Inflammatory macrophage (primary cell): ENCODE data around the gene ARRDC1.
A peak's percentile ranks its signal among the peaks of the same experiment; 100 is the strongest.

ENCODE experiments used
- DNase-seq, 2 donors: peaks; one replicate each; pipeline ENCODE4 v3.0.0-alpha.2; 2020 to 2022

Gene ARRDC1

GRCh38 chr9:137640862-137641261, 35.4 kb downstream of the ARRDC1 start:
- DNase-seq: no peak

GRCh38 chr9:137642118-137642601, 36.7 kb downstream of the ARRDC1 start:
- DNase-seq: no peak

DNA sequence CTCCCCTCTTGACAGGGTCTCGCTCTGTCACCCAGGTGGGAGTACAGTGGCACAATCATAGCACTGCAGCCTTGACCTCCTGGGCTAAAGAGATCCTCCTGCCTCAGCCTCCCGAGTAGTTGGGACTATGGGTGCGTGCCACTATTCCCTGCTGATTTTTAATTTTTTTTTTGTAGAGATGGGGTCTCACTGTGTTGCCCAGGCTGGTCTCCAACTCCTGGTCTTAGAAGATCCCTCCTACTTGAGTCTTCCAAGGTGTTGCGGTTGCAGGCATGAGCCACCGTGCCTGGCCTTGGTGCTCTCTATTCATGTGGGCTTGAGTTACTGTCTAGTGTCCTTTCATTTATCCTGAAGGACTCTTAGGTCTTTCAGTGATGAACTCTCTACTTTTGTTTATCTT, 37.4 kb downstream of the ARRDC1 start:
- DNase-seq: no peak

DNA sequence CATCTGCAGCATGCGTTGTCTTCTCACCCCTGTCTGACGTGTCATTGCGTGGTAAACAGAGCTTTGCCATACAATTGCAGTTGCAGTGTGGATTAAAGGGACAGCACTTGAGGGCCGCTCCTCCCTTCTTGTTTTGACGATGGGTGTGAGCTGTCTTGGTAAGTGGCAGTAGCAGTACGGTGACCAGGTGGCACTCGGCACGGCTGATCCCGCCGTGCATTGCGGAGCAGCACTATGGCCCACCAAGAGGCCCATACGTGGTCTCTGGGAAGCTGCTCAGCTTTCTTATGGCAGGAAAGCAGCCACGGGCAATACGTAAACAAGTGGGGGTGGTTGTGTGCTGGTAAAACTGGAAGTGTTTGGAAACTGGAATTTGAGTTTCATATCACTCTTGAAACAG, 38.4 kb downstream of the ARRDC1 start:
- peak; percentile 12 to 25 for DNase-seq

- DNase-seq: no peak
Observed at GRCh38 chr9:137645211-137645610, 39.7 kb downstream of the ARRDC1 start.

- no peak for DNase-seq
Observed at GRCh38 chr9:137646341-137646740, 40.9 kb downstream of the ARRDC1 start.

- peak; percentile 24 to 31 for DNase-seq
Observed at GRCh38 chr9:137647096-137647714, 41.7 kb downstream of the ARRDC1 start.

- no peak for DNase-seq
Observed at GRCh38 chr9:137648396-137648795, 42.9 kb downstream of the ARRDC1 start.

- DNase-seq: no peak
Observed at GRCh38 chr9:137649553-137649952, 44.1 kb downstream of the ARRDC1 start.

DNA sequence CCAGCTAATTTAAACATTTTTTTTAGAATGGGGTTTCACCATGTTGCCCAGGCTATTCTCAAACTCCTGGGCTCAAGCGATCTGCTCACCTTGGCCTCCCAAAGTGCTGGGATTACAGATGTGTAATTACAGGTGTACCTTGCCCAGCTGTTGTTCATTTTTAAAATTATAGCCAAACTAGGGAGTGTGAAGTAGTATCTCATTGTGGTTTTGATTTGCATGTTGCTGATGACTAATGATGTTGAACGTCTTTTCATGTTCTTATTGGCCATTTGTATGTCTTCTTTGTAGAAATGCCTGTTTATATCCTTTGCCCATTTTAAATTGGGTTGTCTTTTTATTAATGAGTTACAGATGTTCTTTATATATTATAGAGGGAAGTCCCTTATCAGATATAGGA, 44.8 kb downstream of the ARRDC1 start:
- no peak for DNase-seq

- no peak for DNase-seq
Observed at GRCh38 chr9:137650779-137651178, 45.3 kb downstream of the ARRDC1 start.

GRCh38 chr9:137656416-137656815, 50.9 kb downstream of the ARRDC1 start:
- DNase-seq: no peak

DNA sequence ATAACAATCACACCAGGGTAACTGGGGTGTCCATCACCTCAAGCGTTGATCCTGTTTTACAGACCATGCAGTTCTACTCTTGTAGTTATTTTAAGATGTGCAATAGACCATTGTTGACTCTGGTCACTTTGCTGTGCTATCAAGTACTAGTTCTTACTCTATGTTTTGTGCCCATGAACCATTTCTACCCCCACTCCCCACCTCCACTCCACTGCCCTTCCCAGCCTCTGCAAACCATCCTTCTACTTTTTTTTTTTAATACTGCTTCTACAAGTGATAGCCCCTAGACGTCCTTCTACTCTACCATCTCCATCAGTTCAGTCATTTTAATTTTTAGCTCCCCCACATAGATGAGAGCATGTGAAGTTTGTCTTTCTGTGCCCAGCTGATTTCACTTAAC, 52.1 kb downstream of the ARRDC1 start:
- no peak for DNase-seq

- no peak for DNase-seq
Observed at GRCh38 chr9:137658781-137659180, 53.3 kb downstream of the ARRDC1 start.

- peak; percentile 49 to 59 for DNase-seq
Observed at GRCh38 chr9:137660144-137660543, 54.7 kb downstream of the ARRDC1 start.

- no peak for DNase-seq
Observed at GRCh38 chr9:137663584-137663983, 58.1 kb downstream of the ARRDC1 start.

- no peak for DNase-seq
Observed at GRCh38 chr9:137664676-137665075, 59.2 kb downstream of the ARRDC1 start.
